22Rv1 (cell line): ENCODE measurements around the gene KCNH8.

Experiments
- H3K27ac ChIP-seq: fragments of 450-650 bp; 2 replicates; pipeline ENCODE4 v1.5.1; 2017
- CTCF ChIP-seq: fragments of 450-650 bp; IDR thresholded peaks from 2 replicates; pipeline ENCODE4 v1.5.1; 2017; ENCODE audit warnings: mild to moderate bottlenecking
- ZFX ChIP-seq: fragments of 450-650 bp; IDR thresholded peaks from 2 replicates; pipeline ENCODE4 v1.6.1; 2017; ENCODE audit warnings: antibody characterized with exemption, borderline replicate concordance

The KCNH8 gene

DNA sequence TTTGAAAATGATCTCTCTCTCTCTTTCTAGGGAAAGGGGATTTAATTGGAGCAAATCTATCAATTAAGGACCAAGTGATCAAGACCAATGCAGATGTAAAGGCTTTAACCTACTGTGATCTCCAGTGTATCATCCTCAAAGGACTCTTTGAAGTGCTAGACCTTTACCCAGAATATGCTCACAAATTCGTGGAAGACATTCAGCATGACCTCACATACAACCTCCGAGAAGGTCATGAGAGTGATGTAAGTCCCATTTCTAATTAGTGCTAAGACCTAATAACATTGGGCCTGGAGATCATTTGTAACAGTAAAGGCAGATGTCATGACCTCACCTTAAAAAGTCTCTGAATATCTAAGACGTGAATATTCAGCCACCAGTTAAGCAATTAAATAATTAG, 308.4 kb downstream of the KCNH8 start:
- no peak overlapping the region for H3K27ac ChIP-seq
- TF ChIP-seq ZFX, result no peak

GRCh38 chr3:19457449-19457848, 309.1 kb downstream of the KCNH8 start:
- TF ChIP-seq CTCF, result no peak
- no peak for TF ChIP-seq ZFX
- H3K27ac ChIP-seq, result no peak overlapping the region

GRCh38 chr3:19467761-19468160, 319.5 kb downstream of the KCNH8 start:
- TF ChIP-seq CTCF (no peak), ZFX (no peak)
- H3K27ac ChIP-seq, result no peak overlapping the region

GRCh38 chr3:19471138-19471537, 322.8 kb downstream of the KCNH8 start:
- H3K27ac ChIP-seq, result no peak overlapping the region
- no peak for TF ChIP-seq ZFX
- TF ChIP-seq CTCF, result no peak

GRCh38 chr3:19473971-19474580, 325.8 kb downstream of the KCNH8 start:
- H3K27ac ChIP-seq, result no peak overlapping the region
- TF ChIP-seq ZFX (no peak), CTCF (no peak)

GRCh38 chr3:19476281-19476680, 328.0 kb downstream of the KCNH8 start:
- TF ChIP-seq CTCF (no peak), ZFX (no peak)
- H3K27ac ChIP-seq, result no peak overlapping the region

GRCh38 chr3:19485267-19485666, 337.0 kb downstream of the KCNH8 start:
- no peak overlapping the region for H3K27ac ChIP-seq
- TF ChIP-seq CTCF, result no peak
- no peak for TF ChIP-seq ZFX

DNA sequence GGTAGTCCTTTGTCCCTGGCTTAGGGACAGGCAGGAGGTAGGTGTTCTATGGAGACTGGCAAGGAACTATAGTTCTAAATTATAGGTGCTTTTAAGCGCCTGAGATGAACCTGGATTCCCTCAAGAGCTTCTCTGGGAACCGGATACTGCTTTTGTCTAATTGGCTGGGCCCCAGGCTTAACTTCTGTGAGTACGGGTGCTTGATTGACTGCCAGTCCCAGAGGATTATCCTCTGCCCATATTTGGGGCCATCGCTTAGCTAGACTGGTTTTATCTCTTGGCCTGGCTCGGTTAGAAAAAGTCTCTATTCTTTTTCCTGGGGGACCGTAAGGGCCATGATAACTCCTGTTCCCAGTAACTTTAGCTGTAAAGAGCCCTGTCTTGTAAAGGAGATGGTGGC, 339.1 kb downstream of the KCNH8 start:
- H3K27ac ChIP-seq, result no peak overlapping the region
- TF ChIP-seq ZFX (no peak), CTCF (no peak)
